Thyroid gland (tissue), 4 donors: ENCODE data around the gene TMPRSS13.

Source experiments
- CTCF ChIP-seq, 6 experiments: fragments of 200-600 bp in 3 of 6; fragments of 450-650 bp in 3 of 6; sonication (generic) in 3 of 6; IDR thresholded peaks; one replicate each; pipeline ENCODE4 v1.5.1; 2016 to 2019; ENCODE audit warnings: antibody characterized with exemption in 6 of 6, mild to moderate bottlenecking in 2 of 6, inconsistent platforms in 1 of 6, moderate library complexity in 1 of 6
- POLR2A ChIP-seq, 2 donors: fragments of 450-650 bp; IDR thresholded peaks; one replicate each; pipeline ENCODE4 v1.6.1; 2017; ENCODE audit warnings: antibody characterized with exemption in 2 of 2, mild to moderate bottlenecking in 2 of 2, moderate library complexity in 1 of 2

GRCh38 chr11:117929142-117929915 is at the start of gene TMPRSS13:
- TF ChIP-seq POLR2A (IDR thresholded peaks at IDR 0.05) = peak in 1 of 2 donors; percentile 39
- no peak for TF ChIP-seq CTCF (IDR thresholded peaks at IDR 0.05)
